Activated T-cell treated with anti-CD3 and anti-CD28 coated beads, Interleukin-2, amount 50 U/mL, for 72 hours (primary cell): Measurements from ENCODE around the gene BRMS1. TPM values are rescaled to one million over a fixed set of nuclear protein-coding genes. Genes with fewer than 3 reads are reported as not detected.

Source experiments
- ATAC-seq, 2 donors: fragments of 150-1000 bp; cut with Tn5 transposase; replicated peaks in 1 of 2; 2 replicates each; pipeline ENCODE4 v1.10.0; 2021; ENCODE audit warnings: moderate library complexity in 2 of 2, mild to moderate bottlenecking in 1 of 2
- DNase-seq, 2 donors: peaks; one replicate each; pipeline ENCODE4 v3.0.0; 2021 to 2022; ENCODE audit warnings: mixed read lengths in 1 of 2
- H3K27ac Mint-ChIP-seq: one replicate; pipeline ENCODE4 v1.8.0; 2022; ENCODE audit warnings: mild to moderate bottlenecking, moderate library complexity, mixed read lengths
- H3K27me3 Mint-ChIP-seq: one replicate; pipeline ENCODE4 v1.8.0; 2022; ENCODE audit warnings: low read depth, mixed read lengths
- H3K36me3 Mint-ChIP-seq, 2 donors: one replicate each; pipeline ENCODE4 v1.8.0; 2022; ENCODE audit warnings: mixed read lengths in 2 of 2, mild to moderate bottlenecking in 1 of 2; ENCODE audit not compliant: insufficient read depth in 2 of 2
- H3K4me1 Mint-ChIP-seq: one replicate; pipeline ENCODE4 v1.8.0; 2022; ENCODE audit warnings: low read depth, mixed read lengths
- H3K4me3 Mint-ChIP-seq, 2 donors: one replicate each; pipeline ENCODE4 v1.8.0; 2022; ENCODE audit warnings: mild to moderate bottlenecking in 2 of 2, mixed read lengths in 2 of 2, moderate library complexity in 2 of 2
- H3K9me3 Mint-ChIP-seq, 2 donors: one replicate each; pipeline ENCODE4 v1.8.0; 2022; ENCODE audit warnings: mixed read lengths in 2 of 2
- total RNA-seq, 2 donors: library from RNA; stranded (reverse); gene quantifications; one replicate each; pipeline ENCODE4 v1.2.3, GENCODE V29; 2022

The BRMS1 gene
- total RNA-seq, 2 donors from 2014 or later = 41.4 to 46.4 TPM

- Mint-ChIP-seq H3K4me3 (peak within 1 kb of the TSS; percentile 64 to 93), H3K27me3 (peaks cover 27% of the 10 kb centered on the region), H3K36me3 (peaks cover 0 to 2% of the 10 kb centered on the region in 2 donors), H3K4me1 (peaks cover 28% of the 10 kb centered on the region), H3K27ac (no peak within 1 kb of the TSS), H3K9me3 (no peaks in the 10 kb centered on the region)
- ATAC-seq (no peak), DNase-seq (peak; percentile 57 to 59)
Measured at GRCh38 chr11:66291706-66292542, 53.0 kb downstream of the BRMS1 start, which contains the start of gene TMEM151A. Gene TMEM151A, plus strand, starts transcription at chr11:66291894. Its CDS starts 120 bp downstream, at chr11:66292014.

- Mint-ChIP-seq H3K4me3 (peak overlapping the region; percentile 11 to 35), H3K27me3 (peaks cover 27% of the 10 kb centered on the region), H3K27ac (no peak overlapping the region), H3K9me3 (no peaks in the 10 kb centered on the region), H3K4me1 (peaks cover 28% of the 10 kb centered on the region), H3K36me3 (peaks cover 0 to 2% of the 10 kb centered on the region in 2 donors)
- no peak for DNase-seq
- ATAC-seq = no peak
Measured at GRCh38 chr11:66291303-66291705, 53.6 kb downstream of the BRMS1 start.

- Mint-ChIP-seq H3K4me3 (peak overlapping the region; percentile 92 to 93), H3K4me1 (peaks cover 28% of the 10 kb centered on the region), H3K36me3 (peaks cover 0 to 2% of the 10 kb centered on the region in 2 donors), H3K27me3 (peaks cover 27% of the 10 kb centered on the region), H3K27ac (no peak overlapping the region), H3K9me3 (no peaks in the 10 kb centered on the region)
- no peak for DNase-seq
- no peak for ATAC-seq
Measured at GRCh38 chr11:66290330-66290621, 54.6 kb downstream of the BRMS1 start.

GRCh38 chr11:66289548-66290329, 55.2 kb downstream of the BRMS1 start:
- Mint-ChIP-seq H3K27ac (peak overlapping the region; percentile 94), H3K27me3 (peaks cover 27% of the 10 kb centered on the region), H3K4me1 (peaks cover 28% of the 10 kb centered on the region), H3K36me3 (peaks cover 0 to 2% of the 10 kb centered on the region in 2 donors), H3K4me3 (peak overlapping the region; percentile 92 to 93), H3K9me3 (no peaks in the 10 kb centered on the region)
- DNase-seq (peak; percentile 84 to 90), ATAC-seq (peak; percentile 70 to 73)

- Mint-ChIP-seq H3K9me3 (no peaks in the 10 kb centered on the region), H3K4me1 (peaks cover 28% of the 10 kb centered on the region), H3K36me3 (peaks cover 0 to 2% of the 10 kb centered on the region in 2 donors), H3K4me3 (peak within 1 kb of the TSS; percentile 92 to 93), H3K27me3 (peaks cover 27% of the 10 kb centered on the region), H3K27ac (peak within 1 kb of the TSS; percentile 94)
- DNase-seq (peak; percentile 99), ATAC-seq (peak; percentile 93)
Measured at GRCh38 chr11:66288671-66289547, 56.0 kb downstream of the BRMS1 start, which contains the start of gene YIF1A. Gene YIF1A, minus strand, starts transcription at chr11:66289143. Its CDS starts 158 bp downstream, at chr11:66288985.

GRCh38 chr11:66287889-66288670, 56.8 kb downstream of the BRMS1 start:
- ATAC-seq (no peak), DNase-seq (no peak)
- no peaks in the 10 kb centered on the region for H3K9me3 Mint-ChIP-seq
- H3K36me3 Mint-ChIP-seq = peaks cover 0 to 2% of the 10 kb centered on the region in 2 donors
- peaks cover 19% of the 10 kb centered on the region for H3K27me3 Mint-ChIP-seq
- H3K4me1 Mint-ChIP-seq = peaks cover 30% of the 10 kb centered on the region
- peak overlapping the region; percentile 92 to 93 for H3K4me3 Mint-ChIP-seq
- H3K27ac Mint-ChIP-seq = peak overlapping the region; percentile 52

Other genes with a start within 250 kb of the BRMS1 start
- gene KLC2, start 87.4 kb downstream of the BRMS1 start, total RNA-seq = 10 to 100 TPM; 51.9 to 54.8 TPM
- gene RAB1B, start 76.5 kb downstream of the BRMS1 start, total RNA-seq = 100 to 1,000 TPM; 127 to 139 TPM
- gene CNIH2, start 66.9 kb downstream of the BRMS1 start, total RNA-seq = 1 to 10 TPM; 1.2 to 3.5 TPM
- gene YIF1A, start 56.0 kb downstream of the BRMS1 start, total RNA-seq = 10 to 100 TPM; 42.9 to 50.8 TPM
- under 1 TPM in 1 of 2 donors, not detected in 1; 0.10 TPM for gene TMEM151A, start 53.2 kb downstream of the BRMS1 start, total RNA-seq
- 1 to 10 TPM; 3.0 to 3.9 TPM for gene CD248, start 28.1 kb downstream of the BRMS1 start, total RNA-seq
- gene RIN1, start 8.7 kb downstream of the BRMS1 start, total RNA-seq = 1 to 10 TPM; 1.8 to 2.8 TPM
- gene B4GAT1, start 2.5 kb upstream of the BRMS1 start, total RNA-seq = 1 to 10 TPM; 6.3 to 8.3 TPM
- 1 to 10 TPM; 3.3 to 3.6 TPM for gene SLC29A2, start 26.7 kb upstream of the BRMS1 start, total RNA-seq
- not detected for gene NPAS4, start 75.9 kb upstream of the BRMS1 start, total RNA-seq
- 10 to 100 TPM; 57.4 to 66.6 TPM for gene MRPL11, start 93.7 kb upstream of the BRMS1 start, total RNA-seq
- gene PELI3, start 121.8 kb upstream of the BRMS1 start, total RNA-seq = 1 to 10 TPM; 6.2 to 6.6 TPM
- 10 to 100 TPM; 48.3 to 56.9 TPM for gene DPP3, start 135.3 kb upstream of the BRMS1 start, total RNA-seq
- 10 to 100 TPM; 18.1 to 18.8 TPM for gene BBS1, start 165.5 kb upstream of the BRMS1 start, total RNA-seq
- 10 to 100 TPM; 19.8 to 22.0 TPM for gene ZDHHC24, start 200.9 kb upstream of the BRMS1 start, total RNA-seq
- under 1 TPM in 1 of 2 donors, not detected in 1; 0.32 TPM for gene ACTN3, start 201.8 kb upstream of the BRMS1 start, total RNA-seq
- 1 to 10 TPM; 6.3 to 6.8 TPM for gene CTSF, start 223.5 kb upstream of the BRMS1 start, total RNA-seq
- gene CCDC87, start 248.0 kb upstream of the BRMS1 start, total RNA-seq = under 1 TPM; 0.10 to 0.21 TPM
- 10 to 100 TPM; 35.1 to 38.5 TPM for gene CCS, start 248.1 kb upstream of the BRMS1 start, total RNA-seq